HG03342 (cell line): Measurements from ENCODE around the gene TANGO2.

ENCODE experiments used
- ATAC-seq: cut with Tn5 transposase; IDR thresholded peaks from one replicate; pipeline ENCODE4 v1.9.1; 2021; ENCODE audit warnings: mild to moderate bottlenecking, moderate library complexity; ENCODE audit not compliant: unreplicated experiment

The TANGO2 gene

GRCh38 chr22:20113551-20114310 is 92.8 kb downstream of the TANGO2 start:
- ATAC-seq = no peak

GRCh38 chr22:20114506-20115475 is 93.9 kb downstream of the TANGO2 start:
- ATAC-seq = no peak

DNA sequence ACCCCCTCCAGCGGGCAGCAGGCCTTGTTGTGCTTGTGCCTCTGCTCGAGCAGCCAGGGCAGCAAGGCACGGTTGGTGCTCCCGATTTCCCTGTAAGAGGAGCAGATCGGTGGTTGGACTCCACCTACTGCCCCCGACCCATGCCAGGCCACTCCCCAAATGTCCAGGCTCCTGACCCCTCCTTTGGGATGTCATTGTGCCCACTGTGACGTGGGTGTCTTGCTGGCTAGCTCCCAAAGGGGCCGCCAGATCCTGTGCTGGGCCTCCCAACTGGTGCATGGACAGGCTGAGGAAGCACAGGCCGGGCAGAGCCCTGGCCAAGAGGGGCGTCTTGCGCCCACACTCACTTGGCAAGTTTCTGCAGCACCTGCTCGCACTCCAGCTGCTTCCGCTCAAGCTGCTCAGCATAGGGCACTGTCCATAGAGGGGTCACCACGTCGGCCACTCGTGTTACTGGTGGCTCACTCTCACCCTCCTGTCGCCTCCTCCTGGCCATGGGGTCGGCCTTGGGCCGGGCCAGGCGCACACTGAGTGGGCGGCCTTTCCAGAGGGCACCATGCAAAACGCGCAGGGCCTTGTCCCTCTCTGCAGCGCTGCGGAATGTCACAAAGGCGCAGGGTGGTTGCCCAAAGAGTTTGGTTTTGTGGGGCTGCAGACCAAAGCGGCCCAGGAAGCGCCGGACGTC is 94.9 kb downstream of the TANGO2 start, which contains the start of gene RANBP1:
TSS of gene RANBP1 (plus strand) at position 414 of the 685 bp plus-strand sequence. CDS start at position 495, 81 bp downstream.
- no peak for ATAC-seq

DNA sequence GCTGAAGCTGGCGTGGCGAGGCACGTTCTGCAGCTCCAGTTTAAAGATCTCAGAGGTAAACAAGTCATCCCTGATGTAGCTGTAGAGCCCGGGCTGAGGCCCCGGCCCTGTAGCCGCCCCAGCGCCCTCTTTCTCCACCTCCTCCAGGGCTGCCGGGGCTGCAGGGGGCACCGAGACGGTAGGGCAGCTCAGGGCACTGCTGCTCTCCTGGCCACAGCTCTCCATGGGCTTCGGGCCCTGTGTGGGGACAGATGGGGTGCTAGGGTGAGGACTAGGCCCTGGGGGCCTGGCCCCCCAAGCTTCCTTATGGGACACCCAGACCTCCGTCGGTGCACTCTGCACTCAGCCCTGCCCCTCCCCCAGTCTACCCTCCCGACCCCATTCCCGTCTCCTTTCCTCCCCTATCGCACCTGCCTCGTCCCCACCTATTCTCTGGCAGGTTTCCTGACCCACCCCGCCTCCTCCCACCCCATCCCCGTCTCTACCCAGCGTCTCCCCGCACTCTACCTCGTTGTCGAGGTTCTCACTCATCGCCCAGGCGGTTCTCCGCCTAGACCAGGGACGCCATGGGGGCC is 95.6 kb downstream of the TANGO2 start:
- no peak for ATAC-seq
